ENCODE measurements around the gene ZC3H8. TPM values are rescaled to one million over a fixed set of nuclear protein-coding genes. Genes with fewer than 3 reads are reported as not detected.

ZC3H8 gene
- total RNA-seq, 5 donors from 2014 or later (not counting 1 experiment from before 2014, with no cell fraction given) = 16.1 to 29.9 (median 22.1) TPM

GRCh38 chr2:112276954-112277353, 22.1 kb upstream of the ZC3H8 start:
- CTCF ChIA-PET = interaction anchor here in 1 of 2 donors (0.5 to 0.7 kb wide), 2 partner anchors 79 to 395 kb away, joined by 3 read pairs; no protein-coding TSS in a partner anchor
- Histone ChIP-seq H3K36me3 (ENCODE audit: control insufficient read depth in 2 of 2, extremely low read depth in 1 of 2, insufficient read depth in 1 of 2, low read length in 1 of 2) (no peaks in the 10 kb centered on the region), H3K4me3 (ENCODE audit: control insufficient read depth in 1 of 2, extremely low read depth in 1 of 2, low read length in 1 of 2) (no peak overlapping the region), H3K9me3 (no peaks in the 10 kb centered on the region), H3K27me3 (replicated peaks in 1 of 2; ENCODE audit: control insufficient read depth in 2 of 2, extremely low read depth in 1 of 2, insufficient read depth in 2 of 2, low read length in 1 of 2) (no peaks in the 10 kb centered on the region), H3K27ac (ENCODE audit: low read length) (no peak overlapping the region), H3K4me1 (ENCODE audit: control insufficient read depth in 1 of 2, extremely low read depth in 1 of 2, insufficient read depth in 2 of 2, low read length in 2 of 2) (peaks cover 7 to 10% of the 10 kb centered on the region in 2 experiments)
- DNase-seq (no peak), ATAC-seq (replicated peaks in 1 of 4) (no peak)
- Mint-ChIP-seq H3K4me3 (peak overlapping the region; percentile 80 to 92 (median 90)), H3K27me3 (no peaks in the 10 kb centered on the region), H3K27ac (peak overlapping the region in 1 of 2 donors; percentile 16), H3K36me3 (no peaks in the 10 kb centered on the region), H3K4me1 (peaks cover 38 to 39% (median 38%) of the 10 kb centered on the region in 3 donors), H3K9me3 (no peaks in the 10 kb centered on the region)
- no CpG with 5 or more reads among the region's 5 CpGs for WGBS (ENCODE audit: insufficient coverage)
- POLR2A ChIA-PET = interaction anchor here (0.6 to 1.3 kb wide), 3 partner anchors 10 to 267 kb away, joined by 3 to 7 read pairs (median 5); no protein-coding TSS in a partner anchor

- Mint-ChIP-seq H3K4me3 (peak overlapping the region; percentile 90 to 94 (median 92)), H3K4me1 (peaks cover 32 to 34% (median 32%) of the 10 kb centered on the region in 3 donors), H3K36me3 (no peaks in the 10 kb centered on the region), H3K9me3 (no peaks in the 10 kb centered on the region), H3K27me3 (no peaks in the 10 kb centered on the region), H3K27ac (peak overlapping the region; percentile 98)
- DNase-seq (peak; percentile 57 to 83 (median 71)), ATAC-seq (replicated peaks in 1 of 4) (peak; percentile 59 to 69 (median 64))
- H3K36me3 ChIP-seq (ENCODE audit: control insufficient read depth in 2 of 2, extremely low read depth in 1 of 2, insufficient read depth in 1 of 2, low read length in 1 of 2) = no peaks in the 10 kb centered on the region
- peak overlapping the region; percentile 94 to 100 for H3K4me3 ChIP-seq (ENCODE audit: control insufficient read depth in 1 of 2, extremely low read depth in 1 of 2, low read length in 1 of 2)
- POLR2A ChIA-PET = no interaction called here
- peak overlapping the region; percentile 100 for H3K27ac ChIP-seq (ENCODE audit: low read length)
- no peaks in the 10 kb centered on the region for H3K9me3 ChIP-seq
- H3K4me1 ChIP-seq (ENCODE audit: control insufficient read depth in 1 of 2, extremely low read depth in 1 of 2, insufficient read depth in 2 of 2, low read length in 2 of 2) = peaks cover 7 to 10% of the 10 kb centered on the region in 2 experiments
- WGBS (ENCODE audit: insufficient coverage) = under 1% methylated on average over 46 of the region's 66 CpGs
- CTCF ChIA-PET = no interaction called here
- H3K27me3 ChIP-seq (replicated peaks in 1 of 2; ENCODE audit: control insufficient read depth in 2 of 2, extremely low read depth in 1 of 2, insufficient read depth in 2 of 2, low read length in 1 of 2) = no peaks in the 10 kb centered on the region
Observed at GRCh38 chr2:112275887-112276773, 21.3 kb upstream of the ZC3H8 start.

- Mint-ChIP-seq H3K27ac (peak within 1 kb of the TSS; percentile 98), H3K4me3 (peak within 1 kb of the TSS; percentile 90 to 94 (median 92)), H3K4me1 (peaks cover 25 to 26% (median 26%) of the 10 kb centered on the region in 3 donors), H3K9me3 (no peaks in the 10 kb centered on the region), H3K27me3 (no peaks in the 10 kb centered on the region), H3K36me3 (no peaks in the 10 kb centered on the region)
- H3K9me3 ChIP-seq = no peaks in the 10 kb centered on the region
- no peaks in the 10 kb centered on the region for H3K27me3 ChIP-seq (replicated peaks in 1 of 2; ENCODE audit: control insufficient read depth in 2 of 2, extremely low read depth in 1 of 2, insufficient read depth in 2 of 2, low read length in 1 of 2)
- DNase-seq (peak; percentile 93 to 100 (median 99)), ATAC-seq (replicated peaks in 1 of 4) (peak; percentile 91 to 95 (median 94))
- no peaks in the 10 kb centered on the region for H3K36me3 ChIP-seq (ENCODE audit: control insufficient read depth in 2 of 2, extremely low read depth in 1 of 2, insufficient read depth in 1 of 2, low read length in 1 of 2)
- POLR2A ChIA-PET = interaction anchor here in 1 of 2 donors (1.0 kb wide), 1 partner anchor 22 kb away, joined by 3 read pairs; no protein-coding TSS in a partner anchor
- H3K4me3 ChIP-seq (ENCODE audit: control insufficient read depth in 1 of 2, extremely low read depth in 1 of 2, low read length in 1 of 2) = peak within 1 kb of the TSS; percentile 94 to 100
- 0% methylated on average over 60 of the region's 60 CpGs for WGBS (ENCODE audit: insufficient coverage)
- peaks cover 7 to 10% of the 10 kb centered on the region in 2 experiments for H3K4me1 ChIP-seq (ENCODE audit: control insufficient read depth in 1 of 2, extremely low read depth in 1 of 2, insufficient read depth in 2 of 2, low read length in 2 of 2)
- CTCF ChIA-PET = interaction anchor here (0.7 to 1.0 kb wide), 3 partner anchors 16 to 21 kb away, joined by 3 to 4 read pairs (median 3); partner anchors contain the start of gene ZC3H8 (in 1 of the 2)
- H3K27ac ChIP-seq (ENCODE audit: low read length) = peak within 1 kb of the TSS; percentile 100
Observed at GRCh38 chr2:112275311-112275886, 20.6 kb upstream of the ZC3H8 start, which contains the start of gene ZC3H6. Gene ZC3H6 (plus strand): TSS chr2:112275597. CDS start chr2:112275995, 398 bp downstream.

- H3K9me3 ChIP-seq = no peaks in the 10 kb centered on the region
- peaks cover 6 to 10% of the 10 kb centered on the region in 2 experiments for H3K4me1 ChIP-seq (ENCODE audit: control insufficient read depth in 1 of 2, extremely low read depth in 1 of 2, insufficient read depth in 2 of 2, low read length in 2 of 2)
- DNase-seq (no peak), ATAC-seq (replicated peaks in 1 of 4) (no peak)
- H3K4me3 ChIP-seq (ENCODE audit: control insufficient read depth in 1 of 2, extremely low read depth in 1 of 2, low read length in 1 of 2) = no peak overlapping the region
- peaks cover 14 to 15% (median 15%) of the 10 kb centered on the region in 3 donors for H3K4me1 Mint-ChIP-seq
- H3K4me3 Mint-ChIP-seq = peak overlapping the region in 1 of 3 donors; percentile 28
- H3K27me3 Mint-ChIP-seq = no peaks in the 10 kb centered on the region
- CTCF ChIA-PET = interaction anchor here (0.6 to 1.8 kb wide), 3 partner anchors 10 to 160 kb away, joined by 3 to 5 read pairs (median 4); partner anchors contain the start of gene RGPD8 (in 1 of the 2)
- POLR2A ChIA-PET = interaction anchor here (0.6 to 0.7 kb wide), 2 partner anchors 12 to 15 kb away, joined by 5 to 7 read pairs; no protein-coding TSS in a partner anchor
- no peaks in the 10 kb centered on the region for H3K27me3 ChIP-seq (replicated peaks in 1 of 2; ENCODE audit: control insufficient read depth in 2 of 2, extremely low read depth in 1 of 2, insufficient read depth in 2 of 2, low read length in 1 of 2)
- no peaks in the 10 kb centered on the region for H3K36me3 ChIP-seq (ENCODE audit: control insufficient read depth in 2 of 2, extremely low read depth in 1 of 2, insufficient read depth in 1 of 2, low read length in 1 of 2)
- 93% methylated on average over 2 of the region's 5 CpGs for WGBS (ENCODE audit: insufficient coverage)
- H3K9me3 Mint-ChIP-seq = peaks cover 2 to 4% (median 4%) of the 10 kb centered on the region in 3 donors
- H3K36me3 Mint-ChIP-seq = peaks cover 3% of the 10 kb centered on the region
- H3K27ac ChIP-seq (ENCODE audit: low read length) = no peak overlapping the region
- peak overlapping the region in 1 of 2 donors; percentile 17 for H3K27ac Mint-ChIP-seq
Observed at GRCh38 chr2:112273349-112273748, 18.5 kb upstream of the ZC3H8 start.

GRCh38 chr2:112272669-112273068, 17.8 kb upstream of the ZC3H8 start:
- peaks cover 10 to 12% (median 11%) of the 10 kb centered on the region in 3 donors for H3K4me1 Mint-ChIP-seq
- no peak overlapping the region for H3K27ac Mint-ChIP-seq
- no peak for ATAC-seq (replicated peaks in 1 of 4)
- Histone ChIP-seq H3K27ac (ENCODE audit: low read length) (no peak overlapping the region), H3K9me3 (no peaks in the 10 kb centered on the region), H3K27me3 (replicated peaks in 1 of 2; ENCODE audit: control insufficient read depth in 2 of 2, extremely low read depth in 1 of 2, insufficient read depth in 2 of 2, low read length in 1 of 2) (no peaks in the 10 kb centered on the region), H3K36me3 (ENCODE audit: control insufficient read depth in 2 of 2, extremely low read depth in 1 of 2, insufficient read depth in 1 of 2, low read length in 1 of 2) (no peaks in the 10 kb centered on the region), H3K4me3 (ENCODE audit: control insufficient read depth in 1 of 2, extremely low read depth in 1 of 2, low read length in 1 of 2) (no peak overlapping the region), H3K4me1 (ENCODE audit: control insufficient read depth in 1 of 2, extremely low read depth in 1 of 2, insufficient read depth in 2 of 2, low read length in 2 of 2) (peaks cover 3 to 10% of the 10 kb centered on the region in 2 experiments)
- no peaks in the 10 kb centered on the region for H3K27me3 Mint-ChIP-seq
- H3K9me3 Mint-ChIP-seq = peaks cover 2 to 8% (median 4%) of the 10 kb centered on the region in 3 donors
- 88% methylated on average over 1 of the region's 5 CpGs for WGBS (ENCODE audit: insufficient coverage)
- peaks cover 6% of the 10 kb centered on the region for H3K36me3 Mint-ChIP-seq
- no peak for DNase-seq
- H3K4me3 Mint-ChIP-seq = no peak overlapping the region
- POLR2A ChIA-PET = interaction anchor here in 1 of 2 donors (0.6 kb wide), 1 partner anchor 398 kb away, joined by 3 read pairs; no protein-coding TSS in a partner anchor
- CTCF ChIA-PET = interaction anchor here (1.0 to 1.8 kb wide), 3 partner anchors 9 to 18 kb away, joined by 3 to 5 read pairs (median 3); partner anchors contain the start of gene ZC3H8 (in 1 of the 2)

GRCh38 chr2:112268547-112268946, 13.7 kb upstream of the ZC3H8 start:
- Histone ChIP-seq H3K4me3 (ENCODE audit: control insufficient read depth in 1 of 2, extremely low read depth in 1 of 2, low read length in 1 of 2) (no peak overlapping the region), H3K27ac (ENCODE audit: low read length) (no peak overlapping the region), H3K9me3 (no peaks in the 10 kb centered on the region), H3K4me1 (ENCODE audit: control insufficient read depth in 1 of 2, extremely low read depth in 1 of 2, insufficient read depth in 2 of 2, low read length in 2 of 2) (no peaks in the 10 kb centered on the region), H3K36me3 (ENCODE audit: control insufficient read depth in 2 of 2, extremely low read depth in 1 of 2, insufficient read depth in 1 of 2, low read length in 1 of 2) (no peaks in the 10 kb centered on the region), H3K27me3 (replicated peaks in 1 of 2; ENCODE audit: control insufficient read depth in 2 of 2, extremely low read depth in 1 of 2, insufficient read depth in 2 of 2, low read length in 1 of 2) (no peaks in the 10 kb centered on the region)
- Mint-ChIP-seq H3K36me3 (peaks cover 6% of the 10 kb centered on the region), H3K27me3 (no peaks in the 10 kb centered on the region), H3K4me3 (no peak overlapping the region), H3K27ac (no peak overlapping the region), H3K9me3 (peaks cover 2 to 8% (median 4%) of the 10 kb centered on the region in 3 donors), H3K4me1 (no peaks in the 10 kb centered on the region)
- ATAC-seq (replicated peaks in 1 of 4) (no peak), DNase-seq (no peak)
- ChIA-PET CTCF (no interaction called here), POLR2A (interaction anchor here in 1 of 2 donors (0.8 kb wide), 1 partner anchor 76 kb away, joined by 3 read pairs; no protein-coding TSS in a partner anchor)
- no CpG with 5 or more reads among the region's 1 CpG for WGBS (ENCODE audit: insufficient coverage)

Data from T-cell (primary cell).